ENCODE data around the gene LANCL2.

The LANCL2 gene

DNA sequence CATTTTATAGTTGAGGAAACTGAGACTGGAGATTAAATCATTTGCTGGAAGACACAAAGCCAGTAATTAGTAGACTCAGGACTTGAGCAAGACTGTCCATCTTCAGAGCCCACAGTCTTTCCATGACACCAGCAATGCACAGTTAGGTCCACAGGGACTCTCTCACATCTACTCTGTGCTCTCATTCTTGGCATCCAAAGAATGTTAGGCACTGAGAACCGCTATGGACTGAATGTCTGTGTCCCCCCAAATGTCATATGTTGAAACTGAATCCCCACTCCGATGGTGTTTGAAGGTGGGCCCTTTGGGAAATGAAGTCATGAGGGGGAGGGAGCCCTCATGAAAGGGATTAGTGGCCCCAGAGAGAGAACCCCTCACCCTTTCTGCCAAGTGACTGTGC, 100.6 kb downstream of the LANCL2 start:
- H3K9me2 ChIP-seq (replicated peaks; ENCODE audit: insufficient read depth, low read length), result no peaks in the 10 kb centered on the region
- H3K4me2 ChIP-seq (ENCODE audit: low read depth, low read length, poor library complexity, severe bottlenecking), result no peak overlapping the region
- no peaks in the 10 kb centered on the region for H4K20me1 ChIP-seq (ENCODE audit: low read depth, low read length)
- TF ChIP-seq, protein P1, sequence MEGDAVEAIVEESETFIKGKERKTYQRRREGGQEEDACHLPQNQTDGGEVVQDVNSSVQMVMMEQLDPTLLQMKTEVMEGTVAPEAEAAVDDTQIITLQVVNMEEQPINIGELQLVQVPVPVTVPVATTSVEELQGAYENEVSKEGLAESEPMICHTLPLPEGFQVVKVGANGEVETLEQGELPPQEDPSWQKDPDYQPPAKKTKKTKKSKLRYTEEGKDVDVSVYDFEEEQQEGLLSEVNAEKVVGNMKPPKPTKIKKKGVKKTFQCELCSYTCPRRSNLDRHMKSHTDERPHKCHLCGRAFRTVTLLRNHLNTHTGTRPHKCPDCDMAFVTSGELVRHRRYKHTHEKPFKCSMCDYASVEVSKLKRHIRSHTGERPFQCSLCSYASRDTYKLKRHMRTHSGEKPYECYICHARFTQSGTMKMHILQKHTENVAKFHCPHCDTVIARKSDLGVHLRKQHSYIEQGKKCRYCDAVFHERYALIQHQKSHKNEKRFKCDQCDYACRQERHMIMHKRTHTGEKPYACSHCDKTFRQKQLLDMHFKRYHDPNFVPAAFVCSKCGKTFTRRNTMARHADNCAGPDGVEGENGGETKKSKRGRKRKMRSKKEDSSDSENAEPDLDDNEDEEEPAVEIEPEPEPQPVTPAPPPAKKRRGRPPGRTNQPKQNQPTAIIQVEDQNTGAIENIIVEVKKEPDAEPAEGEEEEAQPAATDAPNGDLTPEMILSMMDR (IDR thresholded peaks at IDR 0.05; ENCODE audit: insufficient read depth, low read length, poor library complexity, severe bottlenecking), result no peak
- no peak for TF ChIP-seq EZH2phosphoT487 (conservative IDR thresholded peaks at IDR 0.05; ENCODE audit: low read length)
- no peak overlapping the region for H3K27ac ChIP-seq (ENCODE audit: low read depth, low read length)
- H3K79me2 ChIP-seq (ENCODE audit: insufficient read depth, low read length), result no peaks in the 10 kb centered on the region
- no peak overlapping the region for H2AFZ ChIP-seq (ENCODE audit: low read depth, low read length, severe bottlenecking)
- H3K36me3 ChIP-seq (ENCODE audit: low read length), result 0 out of 2 replicates have a peak, but pooled peaks cover 5% of the 10 kb centered on the region
- H3K27me3 ChIP-seq (ENCODE audit: low read length), result no peaks in the 10 kb centered on the region
- H3K4me3 ChIP-seq (ENCODE audit: insufficient read depth, low read length, poor library complexity, severe bottlenecking), result no peak overlapping the region
- H3K9me3 ChIP-seq (ENCODE audit: insufficient read depth, low read length), result no peaks in the 10 kb centered on the region
- no peak overlapping the region for H3K9ac ChIP-seq (ENCODE audit: low read length)
- H3F3A ChIP-seq (ENCODE audit: insufficient read depth), result peaks cover 7% of the 10 kb centered on the region; the same call in 1 of the 2 replicates

DNA sequence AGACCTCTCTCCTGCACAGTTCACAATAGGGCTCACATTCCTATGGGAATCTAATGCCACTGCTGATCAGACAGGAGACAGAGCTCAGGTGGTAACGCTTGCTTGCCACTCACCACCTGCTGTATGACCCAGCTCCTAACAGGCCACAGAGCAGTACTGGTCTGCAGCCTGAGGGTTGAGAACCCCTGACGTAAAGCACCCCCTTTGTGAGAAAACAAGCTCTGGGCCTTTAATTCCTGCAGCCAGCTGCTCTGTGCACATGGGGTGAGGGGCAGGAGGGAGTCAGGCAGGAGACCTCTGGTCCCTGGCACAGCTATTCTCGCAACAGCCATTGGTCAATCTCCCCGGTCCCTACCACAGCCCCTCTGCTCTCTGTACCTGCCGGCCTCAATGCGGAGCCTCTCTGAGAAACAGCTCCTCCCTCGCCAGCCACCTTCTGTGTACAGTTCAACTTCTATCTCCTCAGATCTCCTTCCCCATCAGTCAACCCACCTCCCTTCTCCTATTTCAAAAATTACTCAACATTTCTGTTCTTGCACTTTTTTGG, 102.0 kb downstream of the LANCL2 start:
- H3K27ac ChIP-seq (ENCODE audit: low read depth, low read length), result no peak overlapping the region
- no peaks in the 10 kb centered on the region for H3K79me2 ChIP-seq (ENCODE audit: insufficient read depth, low read length)
- no peaks in the 10 kb centered on the region for H3K9me3 ChIP-seq (ENCODE audit: insufficient read depth, low read length)
- H3K36me3 ChIP-seq (ENCODE audit: low read length), result 0 out of 2 replicates have a peak, but pooled peaks cover 5% of the 10 kb centered on the region
- no peak overlapping the region for H2AFZ ChIP-seq (ENCODE audit: low read depth, low read length, severe bottlenecking)
- no peaks in the 10 kb centered on the region for H3K9me2 ChIP-seq (replicated peaks; ENCODE audit: insufficient read depth, low read length)
- H4K20me1 ChIP-seq (ENCODE audit: low read depth, low read length), result no peaks in the 10 kb centered on the region
- H3K4me2 ChIP-seq (ENCODE audit: low read depth, low read length, poor library complexity, severe bottlenecking), result no peak overlapping the region
- H3K9ac ChIP-seq (ENCODE audit: low read length), result no peak overlapping the region
- peaks cover 7% of the 10 kb centered on the region; the same call in 1 of the 2 replicates for H3F3A ChIP-seq (ENCODE audit: insufficient read depth)
- no peak overlapping the region for H3K4me3 ChIP-seq (ENCODE audit: insufficient read depth, low read length, poor library complexity, severe bottlenecking)
- TF ChIP-seq, protein P1 (IDR thresholded peaks at IDR 0.05; ENCODE audit: insufficient read depth, low read length, poor library complexity, severe bottlenecking), result no peak
- no peak for TF ChIP-seq EZH2phosphoT487 (conservative IDR thresholded peaks at IDR 0.05; ENCODE audit: low read length)
- no peaks in the 10 kb centered on the region for H3K27me3 ChIP-seq (ENCODE audit: low read length)

DNA sequence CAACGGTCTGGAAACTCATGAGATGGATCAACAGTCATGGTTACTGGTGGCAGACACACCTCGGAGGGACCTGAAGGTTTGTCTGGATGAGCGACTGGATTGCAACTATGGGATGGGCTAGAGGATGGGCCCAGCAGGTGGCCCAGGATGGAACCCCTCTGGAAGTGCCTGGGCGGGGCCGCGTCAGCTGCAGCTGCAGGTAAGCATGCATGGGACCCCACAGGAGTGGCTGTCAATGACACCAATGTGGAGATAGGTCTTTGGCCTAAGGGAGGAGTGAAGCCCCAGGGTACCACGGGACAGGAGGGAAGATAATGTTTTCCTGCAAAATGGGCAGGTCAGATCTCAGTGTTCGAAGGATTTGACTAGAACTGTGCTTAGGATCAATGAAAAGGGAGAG, 103.4 kb downstream of the LANCL2 start:
- Histone ChIP-seq H3K9me2 (replicated peaks; ENCODE audit: insufficient read depth, low read length) (no peaks in the 10 kb centered on the region), H2AFZ (ENCODE audit: low read depth, low read length, severe bottlenecking) (no peak overlapping the region), H3K9me3 (ENCODE audit: insufficient read depth, low read length) (no peaks in the 10 kb centered on the region), H3K9ac (ENCODE audit: low read length) (no peak overlapping the region), H3K27ac (ENCODE audit: low read depth, low read length) (peak overlapping the region; percentile 88), H3K36me3 (ENCODE audit: low read length) (0 out of 2 replicates have a peak, but pooled peaks cover 5% of the 10 kb centered on the region), H3K27me3 (ENCODE audit: low read length) (no peaks in the 10 kb centered on the region), H3K4me3 (ENCODE audit: insufficient read depth, low read length, poor library complexity, severe bottlenecking) (no peak overlapping the region), H4K20me1 (ENCODE audit: low read depth, low read length) (no peaks in the 10 kb centered on the region), H3K79me2 (ENCODE audit: insufficient read depth, low read length) (no peaks in the 10 kb centered on the region), H3F3A (ENCODE audit: insufficient read depth) (peaks cover 7% of the 10 kb centered on the region; the same call in 1 of the 2 replicates), H3K4me2 (ENCODE audit: low read depth, low read length, poor library complexity, severe bottlenecking) (no peak overlapping the region)
- TF ChIP-seq, protein P1 (IDR thresholded peaks at IDR 0.05; ENCODE audit: insufficient read depth, low read length, poor library complexity, severe bottlenecking), result no peak
- no peak for TF ChIP-seq EZH2phosphoT487 (conservative IDR thresholded peaks at IDR 0.05; ENCODE audit: low read length)

Measured in SU-DHL-6 (cell line).